Endodermal cell (in vitro differentiated cells): ENCODE measurements around the gene NAA20. TPM values are rescaled to one million over a fixed set of nuclear protein-coding genes. Genes with fewer than 3 reads are reported as not detected.

Source experiments
- DNase-seq: peaks from one replicate; pipeline ENCODE4 v3.0.0-alpha.2; 2017
- H3K27ac ChIP-seq: 2 replicates; pipeline ENCODE4 v1.5.1; 2013; ENCODE audit warnings: mild to moderate bottlenecking, low read depth, low read length, moderate library complexity
- H3K27me3 ChIP-seq: 2 replicates; pipeline ENCODE4 v1.6.1; 2013; ENCODE audit warnings: mild to moderate bottlenecking, low read length, moderate library complexity; ENCODE audit not compliant: insufficient read depth, control insufficient read depth, poor library complexity, severe bottlenecking
- H3K36me3 ChIP-seq: 2 replicates; pipeline ENCODE4 v1.7.0; 2013; ENCODE audit warnings: mild to moderate bottlenecking, low read length, moderate library complexity; ENCODE audit not compliant: control insufficient read depth, insufficient read depth
- H3K4me1 ChIP-seq: one replicate; pipeline ENCODE4 v1.7.0; 2013; ENCODE audit warnings: low read length; ENCODE audit not compliant: control insufficient read depth, insufficient read depth
- H3K4me3 ChIP-seq: 2 replicates; pipeline ENCODE4 v1.5.1; 2013; ENCODE audit warnings: mild to moderate bottlenecking, low read length, moderate library complexity
- H3K9ac ChIP-seq: 2 replicates; pipeline ENCODE4 v1.6.1; 2013; ENCODE audit warnings: mild to moderate bottlenecking, low read length, moderate library complexity; ENCODE audit not compliant: poor library complexity, severe bottlenecking; ENCODE audit errors: extremely low read depth
- H3K9me3 ChIP-seq: 2 replicates; pipeline ENCODE4 v1.6.1; 2013; ENCODE audit warnings: mild to moderate bottlenecking, low read length, moderate library complexity; ENCODE audit not compliant: control insufficient read depth
- H3K27ac Mint-ChIP-seq: 2 replicates; pipeline ENCODE4 v1.8.0; 2020; ENCODE audit warnings: mixed read lengths
- H3K27me3 Mint-ChIP-seq: 2 replicates; pipeline ENCODE4 v1.8.0; 2021; ENCODE audit warnings: mild to moderate bottlenecking, mixed read lengths; ENCODE audit not compliant: insufficient read depth
- H3K36me3 Mint-ChIP-seq: 2 replicates; pipeline ENCODE4 v1.8.0; 2020; ENCODE audit warnings: low read depth, mixed read lengths
- H3K4me1 Mint-ChIP-seq: 2 replicates; pipeline ENCODE4 v1.8.0; 2020; ENCODE audit warnings: mixed read lengths
- H3K4me3 Mint-ChIP-seq: 2 replicates; pipeline ENCODE4 v1.8.0; 2020; ENCODE audit warnings: mild to moderate bottlenecking, moderate library complexity, mixed read lengths
- H3K9me3 Mint-ChIP-seq: 2 replicates; pipeline ENCODE4 v1.8.0; 2020; ENCODE audit warnings: mild to moderate bottlenecking, mixed read lengths
- WGBS, 2 experiments: methylation state at CpG; one replicate each; pipeline versions ENCODE4 v1.1.5 to v1.1.7; 2013; ENCODE audit warnings: missing lambda C conversion rate in 2 of 2, mixed read lengths in 1 of 2; ENCODE audit not compliant: insufficient coverage in 1 of 2, insufficient read length in 1 of 2; 5-methylcytosine and 5-hydroxymethylcytosine counted together
- total RNA-seq, 2 donors: library from RNA; stranded (reverse); fragmentation: NEBNext Ultra II Directional in 1 of 2; extraction: Animal tissue kit (Norgen Biotek cat#: 25700) in 1 of 2; gene quantifications; 2 replicates in 1 of 2; 3 replicates in 1 of 2; pipeline ENCODE4 v1.2.1, GENCODE V29; 2021
- TF ChIP-seq, protein P1 (sequence below): fragments of 200-600 bp; sonication (generic); conservative IDR thresholded peaks from 2 replicates; pipeline ENCODE4 v1.5.0; 2021; ENCODE audit warnings: antibody characterized with exemption, mild to moderate bottlenecking

Gene NAA20
- total RNA-seq, 2 donors from 2014 or later: 35.1 to 39.4 TPM

DNA sequence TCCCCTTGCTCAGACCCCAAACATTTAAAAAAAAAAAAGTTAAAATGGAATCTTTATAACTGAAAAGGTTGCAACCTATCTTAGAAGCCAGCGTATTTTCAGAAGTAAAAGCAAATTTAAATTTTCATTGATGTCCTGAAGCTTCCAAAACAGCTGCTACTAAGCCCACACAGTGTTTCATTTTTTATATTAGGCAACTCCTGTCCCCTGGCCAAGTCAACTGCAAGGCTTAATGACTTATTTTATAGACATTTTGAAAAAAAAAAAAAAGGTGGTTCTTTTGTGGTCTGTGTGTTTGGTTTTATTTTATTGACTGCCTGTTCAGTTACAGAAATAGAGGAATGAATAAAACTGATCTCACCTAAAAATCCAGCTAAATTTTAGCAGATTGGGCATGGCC, 48.2 kb downstream of the NAA20 start:
- H3K27me3 ChIP-seq: no peaks in the 10 kb centered on the region
- TF ChIP-seq, protein P1, sequence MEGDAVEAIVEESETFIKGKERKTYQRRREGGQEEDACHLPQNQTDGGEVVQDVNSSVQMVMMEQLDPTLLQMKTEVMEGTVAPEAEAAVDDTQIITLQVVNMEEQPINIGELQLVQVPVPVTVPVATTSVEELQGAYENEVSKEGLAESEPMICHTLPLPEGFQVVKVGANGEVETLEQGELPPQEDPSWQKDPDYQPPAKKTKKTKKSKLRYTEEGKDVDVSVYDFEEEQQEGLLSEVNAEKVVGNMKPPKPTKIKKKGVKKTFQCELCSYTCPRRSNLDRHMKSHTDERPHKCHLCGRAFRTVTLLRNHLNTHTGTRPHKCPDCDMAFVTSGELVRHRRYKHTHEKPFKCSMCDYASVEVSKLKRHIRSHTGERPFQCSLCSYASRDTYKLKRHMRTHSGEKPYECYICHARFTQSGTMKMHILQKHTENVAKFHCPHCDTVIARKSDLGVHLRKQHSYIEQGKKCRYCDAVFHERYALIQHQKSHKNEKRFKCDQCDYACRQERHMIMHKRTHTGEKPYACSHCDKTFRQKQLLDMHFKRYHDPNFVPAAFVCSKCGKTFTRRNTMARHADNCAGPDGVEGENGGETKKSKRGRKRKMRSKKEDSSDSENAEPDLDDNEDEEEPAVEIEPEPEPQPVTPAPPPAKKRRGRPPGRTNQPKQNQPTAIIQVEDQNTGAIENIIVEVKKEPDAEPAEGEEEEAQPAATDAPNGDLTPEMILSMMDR: no peak
- H3K4me1 Mint-ChIP-seq: no peaks in the 10 kb centered on the region
- no peak for DNase-seq
- no peak overlapping the region for H3K4me3 Mint-ChIP-seq
- no peaks in the 10 kb centered on the region for H3K9me3 Mint-ChIP-seq
- no peaks in the 10 kb centered on the region for H3K4me1 ChIP-seq
- WGBS, 2 experiments: 88 to 89% methylated on average over 1 of the region's 1 CpG
- no peak overlapping the region for H3K27ac ChIP-seq
- no peak overlapping the region for H3K4me3 ChIP-seq
- no peak overlapping the region for H3K27ac Mint-ChIP-seq
- peaks cover 8% of the 10 kb centered on the region for H3K27me3 Mint-ChIP-seq
- no peak overlapping the region for H3K9ac ChIP-seq
- no peaks in the 10 kb centered on the region for H3K36me3 ChIP-seq
- no peaks in the 10 kb centered on the region for H3K36me3 Mint-ChIP-seq
- H3K9me3 ChIP-seq: no peaks in the 10 kb centered on the region

DNA sequence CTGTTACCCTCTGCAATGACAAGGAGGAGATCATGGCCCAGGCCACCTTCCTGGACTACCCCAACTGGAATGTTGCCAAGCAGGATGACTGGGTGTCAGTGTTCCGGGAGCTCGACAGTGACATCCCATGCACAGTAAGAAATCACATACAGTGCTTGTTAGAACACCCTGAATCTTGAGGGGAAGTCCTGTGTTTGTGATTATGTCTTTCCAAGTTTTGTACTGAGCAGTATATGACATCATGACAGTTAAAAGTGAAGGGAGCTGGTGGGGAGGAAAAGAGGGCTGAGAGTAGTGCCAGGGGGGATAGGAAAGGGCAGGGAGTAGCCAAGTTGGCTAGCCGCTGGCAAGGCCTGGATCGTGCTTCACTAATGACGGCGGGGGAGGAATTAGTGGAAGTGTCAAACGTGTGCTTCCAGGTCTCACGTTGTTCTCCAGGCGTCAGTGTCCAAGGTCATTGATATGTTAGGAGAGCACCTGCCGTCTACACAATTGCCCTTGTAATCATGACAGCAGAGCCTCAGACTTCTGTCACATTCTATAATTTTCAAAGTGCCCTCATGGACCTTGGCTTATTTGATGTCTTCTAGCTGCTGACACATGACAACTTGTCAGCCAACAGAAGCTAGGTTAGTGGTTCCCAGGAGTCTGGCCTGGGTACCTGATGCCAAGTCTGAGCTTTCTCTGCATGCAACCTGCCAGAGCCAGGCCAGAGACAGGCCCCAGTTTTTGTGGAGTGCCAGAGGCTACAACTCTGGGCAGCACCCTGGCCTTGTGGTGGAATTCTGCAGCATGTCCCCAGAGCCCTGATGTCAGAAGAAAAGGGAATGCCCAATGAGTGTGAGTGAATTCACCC, 53.9 kb downstream of the NAA20 start:
- H3K36me3 ChIP-seq: no peaks in the 10 kb centered on the region
- no peaks in the 10 kb centered on the region for H3K9me3 Mint-ChIP-seq
- WGBS, 2 experiments: 79 to 91% methylated on average over 10 of the region's 10 CpGs
- no peak overlapping the region for H3K27ac ChIP-seq
- peaks cover 6% of the 10 kb centered on the region for H3K27me3 Mint-ChIP-seq
- no peaks in the 10 kb centered on the region for H3K36me3 Mint-ChIP-seq
- no peak overlapping the region for H3K9ac ChIP-seq
- DNase-seq: no peak
- no peak overlapping the region for H3K4me3 Mint-ChIP-seq
- TF ChIP-seq, protein P1: no peak
- H3K9me3 ChIP-seq: no peaks in the 10 kb centered on the region
- no peaks in the 10 kb centered on the region for H3K4me1 ChIP-seq
- H3K27ac Mint-ChIP-seq: no peak overlapping the region
- H3K27me3 ChIP-seq: no peaks in the 10 kb centered on the region
- H3K4me3 ChIP-seq: no peak overlapping the region
- H3K4me1 Mint-ChIP-seq: peaks cover 1% of the 10 kb centered on the region

DNA sequence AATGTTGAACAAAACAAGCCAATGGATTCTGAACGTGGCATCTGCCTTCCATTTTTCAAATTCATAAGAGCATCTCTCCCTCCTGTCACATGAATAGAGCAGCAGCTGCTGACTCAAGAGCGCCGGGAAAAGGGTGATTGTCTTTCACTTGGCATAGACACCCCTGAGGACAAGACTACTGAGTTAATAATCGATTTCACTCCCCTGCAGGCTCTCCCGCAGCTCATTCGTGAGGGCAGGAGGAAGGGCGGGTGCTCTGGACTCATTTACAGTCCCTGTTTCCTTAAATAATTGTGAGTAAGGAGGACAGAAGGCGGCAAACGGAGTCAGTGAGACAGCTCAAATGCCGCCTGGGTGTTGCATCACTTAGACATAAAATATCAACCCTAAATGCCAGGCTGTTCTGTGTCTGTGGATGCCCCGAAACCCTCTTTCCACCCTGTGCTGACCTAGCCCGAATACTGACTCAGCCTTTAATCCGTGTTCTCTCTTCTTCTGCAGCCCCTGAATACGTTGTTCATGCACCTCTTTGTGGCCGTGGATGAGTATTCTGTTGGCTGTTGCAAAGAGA, 56.7 kb downstream of the NAA20 start:
- Histone ChIP-seq H3K27me3 (no peaks in the 10 kb centered on the region), H3K4me1 (no peaks in the 10 kb centered on the region), H3K4me3 (no peak overlapping the region), H3K27ac (peak overlapping the region; percentile 80), H3K9me3 (no peaks in the 10 kb centered on the region), H3K9ac (no peak overlapping the region), H3K36me3 (no peaks in the 10 kb centered on the region)
- no peak overlapping the region for H3K4me3 Mint-ChIP-seq
- no peak overlapping the region for H3K27ac Mint-ChIP-seq
- H3K9me3 Mint-ChIP-seq: no peaks in the 10 kb centered on the region
- H3K36me3 Mint-ChIP-seq: no peaks in the 10 kb centered on the region
- TF ChIP-seq, protein P1: no peak
- 86 to 88% methylated on average over 11 to 15 of the region's 15 CpGs for WGBS, 2 experiments
- no peak for DNase-seq
- peaks cover 6% of the 10 kb centered on the region for H3K27me3 Mint-ChIP-seq
- peaks cover 8% of the 10 kb centered on the region for H3K4me1 Mint-ChIP-seq
